GM19397 (cell line): ENCODE data around the gene TPD52L1.

ENCODE experiments used
- ATAC-seq: cut with Tn5 transposase; IDR thresholded peaks from one replicate; pipeline ENCODE4 v1.9.1; 2021; ENCODE audit warnings: mild to moderate bottlenecking, moderate library complexity; ENCODE audit not compliant: unreplicated experiment

TPD52L1 gene

DNA sequence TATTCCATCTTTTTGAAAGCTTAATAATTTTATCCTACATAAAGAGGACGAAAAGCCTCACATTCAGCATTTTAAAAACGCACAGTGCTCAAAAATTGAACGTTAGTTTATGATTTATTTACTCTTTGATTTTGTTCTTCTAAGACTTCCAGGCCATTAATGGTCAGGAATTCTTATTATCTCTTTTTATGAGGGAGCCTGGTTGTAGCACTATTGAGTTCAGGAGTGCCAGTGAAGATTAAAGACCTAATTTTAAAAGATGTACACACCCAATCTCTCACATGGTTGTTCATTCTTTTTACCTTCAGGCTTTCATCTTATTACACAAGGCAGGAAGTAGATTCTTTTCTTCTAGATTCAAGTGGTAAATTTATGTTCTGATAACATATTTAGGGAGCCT is 79.6 kb downstream of the TPD52L1 start:
- no peak for ATAC-seq

DNA sequence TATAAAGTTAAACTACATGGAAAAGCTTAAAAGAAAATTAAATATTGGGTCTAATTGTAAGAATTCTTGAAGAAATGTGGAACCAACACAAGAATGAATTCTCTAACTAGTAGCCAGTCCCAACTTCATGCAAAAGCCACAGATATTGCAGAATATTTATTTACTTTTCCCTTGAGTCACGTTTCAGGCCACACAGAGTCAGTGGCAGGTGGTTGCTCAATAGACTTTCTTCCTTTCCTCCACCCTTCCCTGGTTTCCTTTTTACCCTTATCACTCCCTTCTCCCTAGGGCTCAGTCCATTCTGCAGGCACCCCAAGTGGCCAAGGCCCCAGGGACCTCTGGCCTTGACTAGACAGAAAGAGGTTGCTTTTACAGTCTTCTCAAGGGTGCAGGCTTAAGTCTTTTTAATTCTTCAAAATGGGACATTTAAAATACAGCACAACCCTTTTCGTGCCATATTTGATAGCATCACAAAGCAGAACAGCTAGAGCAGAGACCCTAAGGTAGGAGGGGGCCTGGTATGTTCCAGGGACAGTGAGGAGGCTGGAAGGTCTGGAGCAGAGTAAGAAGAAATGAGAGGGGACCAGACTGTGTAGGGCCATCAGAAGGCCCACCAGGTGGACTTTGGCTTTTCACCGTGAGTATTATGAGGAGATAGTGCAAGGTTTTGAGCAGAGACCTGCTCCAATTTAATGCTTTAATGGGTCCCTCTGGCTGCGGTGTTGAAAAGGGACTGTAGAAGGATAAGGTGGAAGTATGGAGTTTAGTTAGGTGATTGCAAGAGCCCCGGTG is 83.2 kb downstream of the TPD52L1 start:
- no peak for ATAC-seq

- no peak for ATAC-seq
These were observed 84.2 kb downstream of the TPD52L1 start for GRCh38 chr6:125237764-125238163.

DNA sequence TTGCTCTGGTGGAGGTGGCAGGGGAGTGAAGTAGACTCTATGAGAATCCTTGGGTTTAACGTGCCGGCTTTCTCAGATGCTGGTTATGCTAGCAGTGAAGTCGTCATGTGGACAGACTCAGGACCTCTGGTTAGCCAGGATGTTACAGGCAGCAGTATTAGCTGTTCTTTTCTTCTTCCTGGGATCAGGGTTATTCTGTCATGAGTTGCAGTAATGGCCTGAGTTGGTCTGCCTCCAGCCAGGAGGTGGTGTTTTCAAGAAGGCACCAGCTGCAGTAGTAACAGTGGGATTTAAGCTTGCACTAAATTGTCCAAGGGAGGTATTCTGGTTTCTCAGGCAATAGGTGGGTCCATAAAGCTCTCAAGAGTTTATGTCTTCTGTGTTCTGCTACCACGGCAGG is 91.5 kb downstream of the TPD52L1 start:
- ATAC-seq, result no peak

- ATAC-seq, result no peak
These were observed 92.1 kb downstream of the TPD52L1 start for GRCh38 chr6:125245523-125246264.

DNA sequence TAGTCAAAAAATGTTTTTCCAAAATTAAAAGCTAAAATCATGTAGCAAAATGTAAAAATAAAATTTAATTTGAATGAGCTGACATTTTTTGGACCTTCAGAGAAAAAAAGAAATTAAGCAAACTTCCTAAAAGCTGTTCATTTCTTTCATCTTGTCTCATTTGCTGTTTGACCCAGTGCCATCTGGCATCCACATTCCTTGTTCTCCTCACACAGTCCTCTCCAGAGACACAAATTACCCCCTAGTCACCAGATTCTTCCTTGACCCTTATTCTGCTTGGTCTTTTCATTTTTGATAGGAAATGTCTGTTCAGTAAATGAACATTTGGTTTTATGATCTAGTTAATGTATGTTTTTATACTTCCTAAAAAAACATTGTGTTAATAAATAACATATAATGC is 93.0 kb downstream of the TPD52L1 start:
- ATAC-seq, result no peak

DNA sequence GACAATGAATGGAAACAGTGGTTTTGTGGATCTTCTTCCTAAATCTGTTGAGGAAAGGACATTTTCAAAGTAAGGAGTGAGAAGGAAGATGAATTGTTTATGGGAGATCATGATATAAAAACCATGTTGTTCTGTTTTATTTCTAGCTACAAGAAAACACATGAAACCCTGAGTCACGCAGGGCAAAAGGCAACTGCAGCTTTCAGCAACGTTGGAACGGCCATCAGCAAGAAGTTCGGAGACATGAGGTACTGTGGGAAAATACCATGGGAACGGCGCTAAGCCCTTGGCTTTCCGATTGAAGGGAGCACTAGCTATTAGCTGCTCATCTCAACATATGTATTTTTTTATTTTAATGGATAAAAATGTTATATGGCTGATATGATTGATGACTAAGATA is 94.6 kb downstream of the TPD52L1 start:
- no peak for ATAC-seq

DNA sequence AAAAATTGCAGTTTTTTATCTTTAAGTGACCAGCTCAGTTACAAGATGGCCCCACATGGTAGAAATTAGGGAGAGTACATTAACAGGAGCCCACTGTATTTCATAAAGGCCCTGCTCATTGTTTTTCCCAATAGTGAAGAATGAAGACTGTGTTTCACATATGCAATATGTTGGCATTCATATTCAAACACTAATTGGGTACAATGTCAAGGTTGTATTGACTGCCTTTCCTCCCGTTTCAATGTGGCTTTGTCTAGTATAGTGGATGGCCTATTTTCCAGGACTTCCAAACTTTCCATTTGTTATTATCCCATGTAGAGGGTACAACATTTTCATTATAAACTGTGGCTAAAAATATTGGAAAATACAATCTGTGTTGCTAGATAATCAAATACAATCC is 96.9 kb downstream of the TPD52L1 start:
- no peak for ATAC-seq

DNA sequence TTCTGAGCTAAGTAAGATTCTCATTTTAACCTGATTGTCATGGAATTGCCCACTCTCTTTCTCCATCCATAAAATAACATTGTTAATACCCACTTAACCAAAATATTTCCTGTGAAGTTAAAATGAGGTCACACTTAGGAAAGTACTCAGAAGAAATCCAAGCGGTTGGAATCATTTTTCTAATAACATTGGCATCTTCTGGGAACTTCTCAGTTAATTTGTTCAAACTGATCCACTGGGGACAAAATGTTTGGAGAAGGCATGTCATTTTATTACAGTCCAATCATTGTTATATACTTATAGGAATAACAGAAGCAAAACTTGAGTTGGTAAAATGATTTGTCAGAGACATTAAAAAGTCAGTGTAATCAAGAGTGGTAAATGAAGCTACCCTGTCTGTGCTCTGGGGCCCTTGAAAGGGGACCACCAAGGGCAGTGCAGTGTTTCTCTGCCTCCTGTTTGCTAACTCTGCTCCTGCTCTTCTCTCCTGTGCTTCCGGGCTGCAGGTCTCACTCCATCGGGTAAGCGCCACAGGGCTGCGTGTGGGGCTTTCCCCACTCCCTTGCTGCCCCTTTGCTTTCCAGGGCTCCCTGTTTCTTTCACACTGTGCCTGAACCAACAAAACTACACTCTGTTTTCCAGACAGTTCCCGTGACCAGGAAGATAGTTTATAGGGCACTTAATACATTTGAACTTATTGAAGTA is 98.1 kb downstream of the TPD52L1 start:
- ATAC-seq, result no peak

DNA sequence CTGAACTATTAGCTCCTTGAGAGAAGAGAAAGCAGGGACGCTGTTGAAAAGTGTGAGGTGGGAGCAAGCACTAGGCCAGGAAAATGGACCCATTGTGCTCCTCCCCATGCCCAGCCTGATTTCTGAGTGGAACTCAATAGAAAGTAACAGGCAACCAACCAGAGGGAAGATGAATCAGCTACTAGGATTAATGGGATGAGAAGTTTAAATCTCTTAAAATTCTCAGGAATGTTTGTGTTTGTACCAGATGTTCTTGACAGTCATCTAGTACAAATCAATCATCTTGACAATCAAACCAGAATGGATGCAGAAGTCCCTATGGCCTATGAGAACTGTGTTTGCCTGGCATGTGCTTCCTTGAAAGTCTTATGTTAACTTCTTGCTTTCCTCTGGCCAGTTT is 99.3 kb downstream of the TPD52L1 start:
- no peak for ATAC-seq

GRCh38 chr6:125253881-125254280 is 100.3 kb downstream of the TPD52L1 start:
- no peak for ATAC-seq

GRCh38 chr6:125254321-125254720 is 100.7 kb downstream of the TPD52L1 start:
- ATAC-seq, result no peak

DNA sequence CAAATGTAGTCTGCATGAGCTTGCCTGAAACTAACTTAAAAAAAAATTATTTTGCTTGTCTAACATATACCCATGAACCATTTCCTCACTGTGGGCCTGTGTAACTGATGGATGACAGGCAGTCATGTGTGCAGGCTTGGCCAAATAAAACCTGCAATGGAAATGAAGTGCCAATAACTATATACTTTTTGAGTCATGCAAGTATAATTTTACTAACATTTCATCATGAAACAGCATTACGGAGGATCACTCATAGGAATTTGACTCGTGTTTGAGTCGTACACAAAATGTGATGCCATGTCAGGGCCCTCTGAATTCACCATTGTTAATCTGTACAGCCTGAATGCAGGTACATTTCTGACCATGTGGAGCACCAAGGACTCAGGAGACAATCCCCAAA is 101.6 kb downstream of the TPD52L1 start:
- no peak for ATAC-seq

DNA sequence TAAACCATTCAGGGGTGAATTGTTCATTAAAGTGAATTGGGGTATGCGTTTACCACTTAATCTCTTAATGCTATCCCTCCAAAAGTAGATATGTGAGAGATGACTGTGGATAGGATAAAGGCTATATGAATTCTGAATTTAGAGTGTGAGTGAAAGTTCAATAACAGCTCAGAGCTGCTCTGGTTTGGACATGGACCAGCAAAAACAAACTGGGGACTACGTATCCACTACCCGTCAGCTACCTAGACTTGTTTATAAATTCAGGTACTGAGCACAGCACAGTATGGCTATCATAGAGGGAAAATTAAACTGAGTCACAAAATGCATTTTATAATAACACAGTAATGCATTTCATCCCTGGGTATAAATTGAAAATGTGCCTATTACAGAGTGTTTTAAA is 103.8 kb downstream of the TPD52L1 start:
- ATAC-seq, result no peak

GRCh38 chr6:125258651-125259353 is 105.2 kb downstream of the TPD52L1 start:
- ATAC-seq, result no peak

GRCh38 chr6:125259354-125259736 is 105.8 kb downstream of the TPD52L1 start:
- no peak for ATAC-seq

GRCh38 chr6:125262016-125263013 is 108.7 kb downstream of the TPD52L1 start:
- ATAC-seq, result no peak

DNA sequence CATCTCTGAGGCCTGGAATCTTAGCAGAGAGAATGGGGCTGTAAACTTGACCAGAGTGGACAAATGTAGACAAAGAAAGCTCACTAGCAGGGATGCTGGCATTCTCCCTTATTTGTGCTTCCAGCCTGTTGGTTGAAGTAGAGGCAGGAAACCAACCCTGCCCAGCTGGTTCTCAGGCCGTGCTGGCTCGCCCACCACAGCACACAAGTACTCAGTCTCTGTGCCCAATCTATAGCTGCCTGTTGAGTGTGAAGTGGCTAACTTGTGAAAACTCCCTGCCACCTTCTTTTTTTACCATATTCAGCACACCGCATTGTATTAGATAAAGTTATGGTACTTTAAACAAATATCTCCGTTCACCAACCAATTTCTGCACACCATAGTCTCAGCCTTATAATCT is 110.9 kb downstream of the TPD52L1 start:
- ATAC-seq, result no peak

- no peak for ATAC-seq
These were observed 114.4 kb downstream of the TPD52L1 start for GRCh38 chr6:125267806-125268523.
